ENCODE results near the gene RABAC1.
"Not testable (repeated sequence)": the region's sequence is repeated elsewhere in the genome, so short reads cannot be mapped to it uniquely, and the experiment has no call there.

RABAC1 gene, protein sequence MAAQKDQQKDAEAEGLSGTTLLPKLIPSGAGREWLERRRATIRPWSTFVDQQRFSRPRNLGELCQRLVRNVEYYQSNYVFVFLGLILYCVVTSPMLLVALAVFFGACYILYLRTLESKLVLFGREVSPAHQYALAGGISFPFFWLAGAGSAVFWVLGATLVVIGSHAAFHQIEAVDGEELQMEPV

DNA sequence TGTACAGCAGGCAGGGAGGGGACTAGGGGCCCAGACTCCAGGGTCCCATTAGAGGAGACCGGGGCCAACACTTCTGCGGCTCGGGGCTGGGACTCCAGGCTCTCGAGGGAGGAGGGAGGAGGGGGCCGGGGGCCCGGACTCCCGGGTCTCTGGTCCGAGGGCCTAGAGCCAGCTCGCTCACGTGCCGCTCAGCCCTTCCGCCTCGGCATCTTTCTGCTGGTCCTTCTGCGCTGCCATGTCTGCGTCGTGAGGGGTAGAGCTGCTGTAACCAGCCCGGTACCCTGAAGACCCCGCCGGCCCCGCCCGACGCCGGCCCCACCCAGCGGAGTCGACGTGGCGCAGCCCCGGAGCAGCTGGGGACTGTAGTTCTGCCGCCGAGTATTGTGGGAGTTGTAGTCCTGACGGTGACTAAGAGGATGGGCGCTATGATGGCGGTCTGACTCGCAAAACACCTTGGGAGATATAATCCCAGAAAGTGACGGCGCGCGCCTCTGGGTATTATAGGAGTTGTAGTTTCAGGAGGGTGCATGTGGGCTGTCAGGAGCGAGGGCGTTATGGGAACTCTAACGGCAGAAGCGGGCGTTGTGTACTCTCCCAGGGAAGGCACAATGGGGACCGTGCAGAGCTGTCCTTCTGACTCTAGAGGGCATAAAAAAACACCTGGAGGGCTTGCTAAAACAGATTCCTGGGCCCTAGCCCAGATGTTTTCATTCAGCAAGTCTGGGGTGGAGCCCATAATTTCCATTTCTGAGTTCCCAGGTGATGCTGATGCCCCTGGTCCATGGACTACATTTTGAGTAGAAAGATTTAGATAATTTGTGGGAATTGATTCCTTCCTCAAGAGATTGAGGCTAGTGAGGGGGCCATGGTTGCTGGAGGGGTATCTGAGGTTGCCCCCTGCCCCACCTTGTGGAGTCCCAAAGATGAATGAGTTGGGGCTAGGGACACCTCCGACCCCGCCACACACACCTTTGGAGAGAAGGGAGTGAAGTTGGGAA, at the start of gene RABAC1:
Gene RABAC1, minus strand, starts transcription at position 266 of the 998 bp plus-strand sequence. Its CDS starts 29 bp downstream, at position 237.
- DNase-seq, result peak; percentile 90 to 92

- DNase-seq, result no peak
These were observed 47.4 kb upstream of the RABAC1 start for GRCh38 chr19:42006569-42006968.

DNA sequence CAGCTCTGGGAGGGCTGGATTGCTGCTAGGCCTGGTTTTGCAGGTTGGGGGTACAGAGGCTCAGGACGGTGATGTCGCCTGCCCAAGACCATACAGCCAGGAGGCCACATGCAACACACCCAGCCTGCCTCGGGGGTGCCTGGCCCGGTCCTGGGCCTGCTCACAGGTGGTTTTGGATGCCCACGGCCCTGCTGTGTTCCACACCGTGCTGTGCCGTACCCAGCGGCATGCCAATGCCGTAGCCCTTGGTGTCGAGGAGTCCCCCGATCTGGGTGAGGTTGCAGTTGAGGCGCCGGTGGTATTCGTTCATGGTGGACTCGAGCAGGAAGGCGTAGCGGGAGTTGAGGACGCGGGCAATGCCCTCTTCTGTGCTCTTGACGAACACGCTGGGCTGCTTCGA, 46.4 kb upstream of the RABAC1 start:
- DNase-seq, result no peak

- DNase-seq, result no peak
These were observed 44.6 kb upstream of the RABAC1 start for GRCh38 chr19:42003506-42004294.

GRCh38 chr19:41999878-42000208, 40.7 kb upstream of the RABAC1 start:
- no peak for DNase-seq

DNA sequence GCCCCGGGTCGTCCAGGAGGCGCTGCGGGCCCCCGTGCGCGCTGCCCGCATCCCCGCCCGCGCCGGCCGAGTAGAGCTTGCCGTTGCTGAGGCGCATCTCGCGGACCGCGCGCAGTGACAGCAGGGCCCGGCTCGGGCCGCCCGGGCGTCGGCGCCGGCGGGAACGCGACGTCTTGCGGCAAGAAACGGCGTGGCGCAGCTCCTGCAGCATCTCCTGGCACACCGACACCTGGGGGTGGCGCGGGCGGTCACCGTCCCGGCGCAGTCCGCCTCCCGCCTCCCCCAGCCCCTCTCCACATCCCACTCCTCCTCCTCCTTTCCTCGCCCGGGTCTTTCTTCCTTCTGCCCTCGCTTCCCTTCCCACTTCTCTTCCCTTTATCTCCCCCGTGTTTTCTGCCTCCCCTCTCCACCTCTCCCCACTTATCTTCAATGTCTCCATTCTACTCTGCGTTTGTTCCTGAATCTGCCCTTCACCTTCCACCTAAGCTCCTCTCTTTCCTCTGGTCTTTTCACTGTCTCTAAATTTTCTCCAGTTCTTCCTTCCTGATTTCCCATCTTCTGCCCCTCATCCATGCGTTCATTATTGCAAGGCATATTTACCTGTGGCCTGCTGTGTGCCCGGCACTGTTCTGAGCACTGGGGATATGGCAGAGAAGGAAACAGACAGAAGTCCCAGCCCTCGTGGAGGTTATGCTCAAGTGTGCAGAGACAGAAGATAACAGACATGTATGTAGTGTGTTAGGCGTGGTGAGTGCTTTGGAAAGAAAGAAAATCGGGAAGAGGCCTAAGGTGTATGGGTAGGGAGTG, 40.2 kb upstream of the RABAC1 start:
- DNase-seq, result peak in 1 of 2 experiments; percentile 20

DNA sequence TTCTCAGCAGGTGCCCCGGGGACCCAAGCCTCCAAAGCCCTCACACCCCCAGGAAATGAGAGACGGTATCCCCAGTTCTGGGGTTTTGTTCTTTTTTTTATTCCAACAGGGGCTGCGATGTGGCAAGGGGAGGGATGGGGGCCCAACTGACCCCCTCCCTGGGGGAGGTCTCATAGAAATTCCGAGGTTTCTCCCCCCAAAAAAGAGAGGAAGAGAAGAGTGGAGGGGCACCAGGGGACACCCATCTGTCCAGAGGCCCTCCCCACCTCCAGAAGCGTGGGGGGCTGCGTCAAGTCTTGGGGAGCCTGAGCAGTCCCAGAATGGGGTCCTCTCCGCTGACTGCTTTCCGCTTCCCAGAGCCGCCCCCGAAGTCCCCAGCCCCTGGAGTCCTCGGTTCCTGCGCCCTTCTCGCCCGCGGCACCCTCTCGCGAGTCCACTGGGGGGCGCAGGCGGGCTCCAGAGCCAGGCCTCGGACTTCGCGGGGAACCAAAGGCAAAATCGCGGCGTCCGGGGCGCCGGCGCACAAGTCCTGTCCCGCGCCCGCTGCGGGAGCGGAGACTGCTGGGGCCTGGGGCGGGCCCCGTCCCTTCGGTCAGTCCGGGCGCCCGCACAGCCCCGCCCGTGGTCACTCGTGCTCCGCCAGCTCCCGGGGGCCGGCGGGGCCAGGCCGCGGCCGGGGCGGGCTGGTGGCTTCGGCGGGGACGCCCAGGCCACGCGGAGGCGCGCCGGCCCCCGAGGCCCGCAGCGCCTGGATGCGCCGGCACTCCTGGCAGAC, 39.3 kb upstream of the RABAC1 start:
- peak; percentile 56 to 73 for DNase-seq

- peak; percentile 85 to 89 for DNase-seq
These were observed 38.7 kb upstream of the RABAC1 start for GRCh38 chr19:41997851-41998229.

DNA sequence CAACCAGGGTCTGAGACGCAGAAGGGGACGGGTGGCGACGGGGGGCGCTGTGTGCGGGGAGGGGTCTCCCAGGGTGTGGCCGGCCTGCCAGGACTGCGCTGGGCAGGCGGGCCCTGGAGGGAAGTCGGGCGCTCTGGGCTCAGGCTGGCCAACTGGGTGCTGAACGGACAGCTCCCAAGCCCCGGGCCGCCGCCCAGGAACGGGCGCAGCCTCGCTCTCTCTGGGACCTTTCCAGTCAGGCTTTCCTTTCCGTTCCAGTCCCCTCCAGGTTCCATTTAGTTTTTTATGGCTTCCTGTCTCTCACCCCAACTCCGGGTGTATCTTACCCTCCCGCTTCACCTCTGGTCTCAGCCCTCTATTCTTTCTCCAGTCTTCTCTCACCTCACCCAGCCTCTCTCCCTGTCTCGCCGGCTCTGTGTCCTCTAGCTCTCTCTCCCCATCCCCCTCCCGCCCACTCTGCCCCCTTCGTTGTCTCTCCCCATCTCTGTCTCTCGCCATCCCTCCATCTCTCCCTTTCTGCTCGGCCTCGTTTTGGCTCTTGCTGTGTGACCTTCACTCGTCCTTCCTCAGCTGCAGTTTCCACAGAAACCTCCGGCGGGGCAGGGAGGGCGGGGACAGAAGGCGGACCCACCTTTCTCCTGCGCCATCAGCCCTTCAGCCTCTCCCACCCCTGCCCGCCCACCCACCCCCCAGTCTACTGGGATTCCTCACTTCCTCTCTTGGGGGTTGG, 38.2 kb upstream of the RABAC1 start:
- peak; percentile 78 to 89 for DNase-seq

- peak; percentile 33 to 68 for DNase-seq
These were observed 37.1 kb upstream of the RABAC1 start for GRCh38 chr19:41995959-41996797.

DNA sequence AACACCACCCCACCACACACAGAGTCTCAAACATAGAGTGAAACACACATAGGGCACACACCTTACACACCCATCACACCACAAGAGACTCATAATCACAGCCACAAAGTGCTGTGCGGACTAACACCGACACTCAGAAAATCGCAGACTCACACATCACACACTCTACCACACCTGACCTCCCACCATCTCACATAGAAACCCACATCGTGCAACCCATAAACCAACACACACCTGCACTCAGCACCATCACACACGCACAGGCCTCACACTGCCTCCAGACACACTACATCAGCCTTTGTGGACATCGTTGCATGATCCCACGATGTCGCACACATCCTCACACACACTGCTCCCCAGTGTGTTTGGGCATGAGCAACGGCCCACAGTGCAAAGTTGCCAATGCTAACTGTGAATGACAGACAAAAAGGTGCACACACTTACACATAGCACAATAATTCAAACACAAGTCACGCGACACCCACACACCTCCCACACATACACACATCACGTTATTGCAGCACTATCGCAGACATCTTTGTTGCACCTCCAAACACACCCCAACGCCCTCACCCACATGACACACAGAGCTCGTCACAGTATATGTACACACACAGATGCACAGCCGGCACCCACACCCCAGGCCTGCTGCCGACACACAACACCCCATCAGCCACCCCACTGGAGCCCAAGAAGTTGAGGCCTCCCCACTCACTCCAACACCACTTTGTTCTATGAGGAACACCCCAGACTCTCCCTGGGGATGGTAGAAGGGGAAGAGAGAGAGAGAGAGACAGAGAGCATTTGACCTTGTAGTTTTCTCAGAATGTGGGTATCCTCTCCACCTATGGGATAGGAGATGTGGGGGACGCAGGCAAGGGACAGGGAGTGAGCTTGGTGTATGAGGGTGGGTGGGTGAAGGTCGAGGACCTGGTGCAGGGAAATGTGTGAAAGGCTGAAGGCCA, 36.2 kb upstream of the RABAC1 start:
- DNase-seq, result no peak

- no peak for DNase-seq
These were observed 35.4 kb upstream of the RABAC1 start for GRCh38 chr19:41994521-41994971.

GRCh38 chr19:41993612-41994483, 34.7 kb upstream of the RABAC1 start, which contains the start of gene ATP1A3:
ATP1A3 (minus strand) TSS chr19:41994230; CDS start chr19:41994076, 154 bp downstream.
- peak; percentile 54 to 89 for DNase-seq

- not testable (repeated sequence) for DNase-seq
These were observed 32.9 kb upstream of the RABAC1 start for GRCh38 chr19:41991925-41992569.

DNA sequence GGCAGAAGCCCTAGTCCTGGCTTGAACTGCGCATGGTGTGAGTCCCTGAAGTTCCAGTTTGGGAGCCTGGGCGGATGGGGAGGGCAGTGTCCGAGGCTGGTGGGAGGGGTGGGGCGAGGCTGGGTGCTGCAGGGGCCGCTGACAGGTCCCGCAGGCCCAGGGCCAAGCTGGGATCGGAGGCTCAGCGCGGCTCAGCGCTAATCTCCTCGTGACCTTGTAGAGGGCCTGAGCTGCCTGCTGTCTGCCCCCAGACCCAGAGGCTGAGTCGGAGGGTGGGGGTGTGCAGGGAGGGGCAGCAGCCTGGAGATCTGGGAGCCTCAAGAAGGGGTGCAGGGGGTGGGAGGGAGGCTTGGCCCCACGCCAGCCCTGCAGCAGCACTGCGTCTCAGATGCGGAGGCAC, 31.9 kb upstream of the RABAC1 start:
- DNase-seq, result no peak

DNA sequence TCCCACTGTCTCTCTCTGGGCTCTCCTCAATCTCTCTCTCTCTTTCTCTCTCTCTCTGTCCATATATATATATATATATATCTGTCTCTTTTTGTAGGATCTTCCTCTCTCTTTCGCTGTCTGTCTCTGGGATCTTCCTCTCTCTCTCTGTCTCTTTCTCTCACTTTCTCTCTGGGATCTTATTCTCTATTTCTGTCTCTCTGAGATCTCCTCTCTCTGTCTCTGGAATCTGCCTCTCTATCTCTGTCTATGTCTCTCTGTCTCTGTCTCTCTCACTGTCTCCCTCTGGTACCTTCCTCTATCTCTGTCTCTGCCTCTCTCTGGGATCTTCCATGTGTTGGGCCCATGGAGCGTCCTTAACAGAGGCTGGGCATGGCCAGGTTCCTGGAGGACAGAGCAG, 31.5 kb upstream of the RABAC1 start:
- DNase-seq, result no peak

- no peak for DNase-seq
These were observed 30.9 kb upstream of the RABAC1 start for GRCh38 chr19:41990028-41990427.

Measured in SHP77 (cell line).